GM18951 (cell line): Measurements from ENCODE around the gene SORBS1.

Experiments used
- POLR2A ChIP-seq: IDR thresholded peaks from 4 replicates; pipeline ENCODE4 v1.6.1; 2011; ENCODE audit warnings: mild to moderate bottlenecking; ENCODE audit not compliant: insufficient read length, insufficient read depth; ENCODE audit errors: extremely low read depth
- in situ Hi-C: fragments of 300-500 bp; cut with MboI; formaldehyde crosslinking; loops from one replicate; pipeline ENCODE4 v1.12.0; 2022; ENCODE audit warnings: low sequenced_read_pairs, mixed read lengths, inconsistent platforms; ENCODE audit not compliant: unreplicated experiment

SORBS1 gene

GRCh38 chr10:95496246-95496911, 64.8 kb downstream of the SORBS1 start:
- in situ Hi-C loops, result no loop called here
- TF ChIP-seq POLR2A, result no peak

- in situ Hi-C loops, result no loop called here
- TF ChIP-seq POLR2A, result no peak
Observed at GRCh38 chr10:95493862-95494261, 67.3 kb downstream of the SORBS1 start.

GRCh38 chr10:95487994-95488393, 73.2 kb downstream of the SORBS1 start:
- TF ChIP-seq POLR2A, result no peak
- in situ Hi-C loops, result no loop called here

- TF ChIP-seq POLR2A, result no peak
Observed at GRCh38 chr10:95485056-95485844, 75.9 kb downstream of the SORBS1 start.

GRCh38 chr10:95482501-95483233, 78.5 kb downstream of the SORBS1 start:
- in situ Hi-C loops, result no loop called here
- no peak for TF ChIP-seq POLR2A

More at GRCh38 chr10:95485056-95485844, 75.9 kb downstream of the SORBS1 start:
- in situ Hi-C loops, result no loop called here

GRCh38 chr10:95480901-95481491, 80.2 kb downstream of the SORBS1 start:
- TF ChIP-seq POLR2A, result no peak
- in situ Hi-C loops, result no loop called here

- TF ChIP-seq POLR2A, result no peak
- in situ Hi-C loops, result no loop called here
Observed at GRCh38 chr10:95480102-95480900, 80.9 kb downstream of the SORBS1 start.

GRCh38 chr10:95478935-95479334, 82.2 kb downstream of the SORBS1 start:
- no peak for TF ChIP-seq POLR2A
- in situ Hi-C loops, result no loop called here

GRCh38 chr10:95478185-95478584, 83.0 kb downstream of the SORBS1 start:
- in situ Hi-C loops, result no loop called here

GRCh38 chr10:95477175-95477520, 84.0 kb downstream of the SORBS1 start:
- in situ Hi-C loops, result no loop called here
- no peak for TF ChIP-seq POLR2A

More at GRCh38 chr10:95478185-95478584, 83.0 kb downstream of the SORBS1 start:
- no peak for TF ChIP-seq POLR2A

GRCh38 chr10:95476469-95477174, 84.5 kb downstream of the SORBS1 start:
- in situ Hi-C loops, result no loop called here
- TF ChIP-seq POLR2A, result no peak
